Astrocyte of the cerebellum (primary cell): Measurements from ENCODE around the gene SULT1A1.
"Not testable (repeated sequence)": the region's sequence is repeated elsewhere in the genome, so short reads cannot be mapped to it uniquely, and the experiment has no call there.

Experiments used
- DNase-seq: peaks from one replicate; pipeline ENCODE4 v3.0.0-alpha.2; 2011; ENCODE audit warnings: low read depth
- H3K4me3 ChIP-seq: 2 replicates; pipeline ENCODE4 v1.5.1; 2011; ENCODE audit warnings: mild to moderate bottlenecking, low read depth, low read length, moderate library complexity
- in situ Hi-C: cut with HindIII; loops from 2 replicates; pipeline ENCODE4 v1.10.0; 2017; ENCODE audit warnings: low sequenced_read_pairs
- TF ChIP-seq, protein P1 (sequence below): IDR thresholded peaks from 2 replicates; pipeline ENCODE4 v1.5.1; 2012; ENCODE audit warnings: low read length, low read depth, moderate library complexity, mild to moderate bottlenecking; ENCODE audit errors: missing control alignments

Gene SULT1A1

DNA sequence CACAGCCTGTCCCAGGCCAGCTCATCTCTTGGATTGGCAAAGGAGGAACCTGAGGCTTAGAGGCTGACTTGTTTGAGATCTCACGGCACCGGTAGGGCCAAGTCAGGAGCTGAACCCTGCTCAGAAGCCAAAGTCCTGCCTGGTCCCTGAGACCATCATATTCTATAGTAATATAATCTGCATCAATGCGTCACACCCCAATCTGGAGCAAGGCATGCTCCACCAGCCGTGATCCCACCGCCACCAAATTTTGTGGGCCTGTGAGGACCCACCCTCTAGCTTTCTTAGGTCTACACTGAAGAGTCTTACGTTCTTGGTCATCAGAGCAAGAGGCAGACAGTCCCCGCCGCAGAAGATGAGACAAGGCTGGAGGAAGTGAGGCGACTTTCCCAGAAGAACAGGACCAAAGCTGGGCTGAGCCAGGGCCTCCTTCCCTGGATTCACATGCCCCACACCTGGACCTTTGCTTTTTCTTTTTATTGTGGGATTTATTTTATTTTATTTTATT, 2.7 kb downstream of the SULT1A1 start:
- in situ Hi-C loops, result no loop called here
- H3K4me3 ChIP-seq, result no peak overlapping the region
- no peak for DNase-seq
- TF ChIP-seq, protein P1, sequence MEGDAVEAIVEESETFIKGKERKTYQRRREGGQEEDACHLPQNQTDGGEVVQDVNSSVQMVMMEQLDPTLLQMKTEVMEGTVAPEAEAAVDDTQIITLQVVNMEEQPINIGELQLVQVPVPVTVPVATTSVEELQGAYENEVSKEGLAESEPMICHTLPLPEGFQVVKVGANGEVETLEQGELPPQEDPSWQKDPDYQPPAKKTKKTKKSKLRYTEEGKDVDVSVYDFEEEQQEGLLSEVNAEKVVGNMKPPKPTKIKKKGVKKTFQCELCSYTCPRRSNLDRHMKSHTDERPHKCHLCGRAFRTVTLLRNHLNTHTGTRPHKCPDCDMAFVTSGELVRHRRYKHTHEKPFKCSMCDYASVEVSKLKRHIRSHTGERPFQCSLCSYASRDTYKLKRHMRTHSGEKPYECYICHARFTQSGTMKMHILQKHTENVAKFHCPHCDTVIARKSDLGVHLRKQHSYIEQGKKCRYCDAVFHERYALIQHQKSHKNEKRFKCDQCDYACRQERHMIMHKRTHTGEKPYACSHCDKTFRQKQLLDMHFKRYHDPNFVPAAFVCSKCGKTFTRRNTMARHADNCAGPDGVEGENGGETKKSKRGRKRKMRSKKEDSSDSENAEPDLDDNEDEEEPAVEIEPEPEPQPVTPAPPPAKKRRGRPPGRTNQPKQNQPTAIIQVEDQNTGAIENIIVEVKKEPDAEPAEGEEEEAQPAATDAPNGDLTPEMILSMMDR, result no peak

DNA sequence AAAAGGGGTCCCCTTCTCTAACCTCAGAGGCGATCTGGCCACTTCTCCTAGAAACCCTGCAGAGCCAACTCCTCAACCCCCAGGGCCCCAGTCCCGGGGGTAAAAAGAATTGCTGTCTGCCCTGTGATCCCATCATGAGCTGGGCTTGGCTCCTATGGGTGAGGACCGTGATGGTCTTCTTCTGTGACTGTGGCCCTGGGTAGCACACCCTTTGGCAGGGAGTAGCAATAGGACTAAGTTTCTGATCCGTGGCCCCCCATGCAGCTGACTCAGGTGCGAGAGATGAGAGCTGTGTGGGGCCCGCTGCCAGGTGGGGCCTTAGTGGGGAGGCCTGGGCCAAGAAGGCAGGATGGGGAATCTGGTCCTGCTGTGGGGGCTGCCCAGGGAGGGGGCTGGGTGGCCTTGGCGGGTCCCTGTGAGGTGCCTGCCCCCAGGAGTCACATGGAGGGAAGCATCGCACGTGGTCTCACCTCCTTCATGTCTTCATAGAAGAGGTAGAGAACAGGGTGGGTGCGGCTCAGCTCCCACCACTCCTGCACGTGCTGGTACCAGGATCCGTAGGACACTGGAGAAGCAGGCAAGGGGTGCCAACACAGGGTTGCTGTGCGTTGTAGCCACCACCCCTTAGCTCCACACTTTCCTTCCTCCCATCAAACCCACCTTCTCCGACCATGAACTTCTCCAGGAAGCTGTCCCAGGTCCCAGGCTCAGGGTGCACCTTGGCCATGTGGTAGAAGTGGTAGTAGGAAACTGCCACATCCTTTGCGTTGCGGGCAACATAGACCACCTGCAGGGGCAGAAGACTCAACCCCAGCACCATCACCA, 3.3 kb downstream of the SULT1A1 start:
- no peak for DNase-seq
- in situ Hi-C loops, result no loop called here
- TF ChIP-seq, protein P1, result no peak
- no peak overlapping the region for H3K4me3 ChIP-seq

DNA sequence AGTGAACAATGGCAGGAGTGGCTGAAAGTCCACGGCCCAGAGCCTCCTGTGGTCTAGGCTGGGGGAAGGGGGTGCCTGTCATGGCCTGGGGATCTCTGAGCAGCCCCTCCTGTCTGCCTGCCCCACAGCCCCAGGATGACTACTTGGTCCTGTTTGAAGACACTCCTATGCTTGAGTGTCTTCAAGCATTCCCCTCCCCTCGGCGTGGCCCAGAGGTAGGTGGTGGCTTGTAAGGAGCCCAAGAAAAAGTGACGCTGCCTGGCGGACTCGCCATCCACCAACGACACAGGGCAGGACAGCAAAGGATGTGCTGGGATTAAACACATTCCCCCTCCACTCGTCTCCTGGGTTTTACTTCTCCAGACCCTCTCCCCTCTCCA, 5.7 kb downstream of the SULT1A1 start:
- TF ChIP-seq, protein P1, result no peak
- in situ Hi-C loops, result no loop called here
- no peak overlapping the region for H3K4me3 ChIP-seq
- no peak for DNase-seq

DNA sequence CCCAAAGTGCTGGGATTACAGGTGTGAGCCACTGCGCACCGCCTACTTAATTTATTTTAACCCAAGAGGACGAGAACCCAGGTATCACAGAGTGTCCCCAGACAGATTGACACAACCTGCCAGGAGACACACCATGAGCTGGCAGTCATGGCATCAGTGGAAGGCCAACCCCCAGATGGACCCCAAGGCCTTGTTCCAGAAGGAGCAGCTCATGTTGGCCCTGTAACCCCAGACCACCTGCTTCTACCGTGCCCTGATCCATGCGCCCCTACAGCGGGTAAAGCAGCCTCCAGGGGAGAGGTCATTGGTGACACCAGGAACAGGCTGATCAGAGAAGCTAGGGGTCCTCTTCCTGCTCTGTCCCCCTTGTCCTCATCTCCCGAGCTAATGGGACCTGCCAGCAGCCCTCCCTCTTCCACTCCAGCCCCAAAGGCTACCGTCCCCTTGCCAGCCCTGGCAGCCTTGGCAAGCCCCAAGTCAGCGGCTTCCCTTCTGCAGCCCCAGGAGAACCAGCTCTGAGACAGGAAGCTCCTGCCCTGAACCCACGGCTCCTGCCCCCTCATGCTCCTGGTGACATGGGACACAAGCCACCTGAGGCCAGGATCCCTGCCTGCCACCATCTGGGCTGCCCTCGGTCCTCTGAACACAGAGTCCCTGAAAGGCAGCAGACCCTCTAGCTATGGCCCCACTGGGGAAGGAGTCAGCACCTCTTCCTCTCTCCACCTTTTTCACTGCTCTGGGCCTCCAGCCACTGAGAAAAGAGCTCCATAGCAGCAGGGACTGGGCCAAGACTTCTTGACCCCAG, 6.3 kb downstream of the SULT1A1 start:
- in situ Hi-C loops, result no loop called here
- no peak overlapping the region for H3K4me3 ChIP-seq
- DNase-seq, result no peak
- TF ChIP-seq, protein P1, result no peak

DNA sequence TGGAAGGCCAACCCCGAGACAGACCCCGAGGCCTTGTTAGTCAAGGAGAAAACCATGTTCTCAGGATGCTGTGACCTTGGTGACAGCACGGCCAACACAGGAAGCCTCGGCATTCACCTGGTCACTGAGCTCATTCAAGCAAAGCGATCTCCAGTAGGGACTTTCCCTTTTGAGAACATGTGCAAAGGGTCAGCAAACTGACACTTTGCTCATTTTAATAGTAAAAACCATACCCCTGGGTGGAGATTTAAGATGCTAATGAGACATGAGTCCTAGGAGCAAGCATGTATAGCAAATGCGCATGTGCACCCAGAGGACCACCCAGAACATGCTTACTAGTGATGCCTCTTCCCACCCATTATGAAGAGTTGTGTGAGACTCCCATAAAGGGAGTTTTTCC, 7.3 kb downstream of the SULT1A1 start:
- H3K4me3 ChIP-seq, result no peak overlapping the region
- TF ChIP-seq, protein P1, result no peak
- no peak for DNase-seq
- in situ Hi-C loops, result no loop called here

DNA sequence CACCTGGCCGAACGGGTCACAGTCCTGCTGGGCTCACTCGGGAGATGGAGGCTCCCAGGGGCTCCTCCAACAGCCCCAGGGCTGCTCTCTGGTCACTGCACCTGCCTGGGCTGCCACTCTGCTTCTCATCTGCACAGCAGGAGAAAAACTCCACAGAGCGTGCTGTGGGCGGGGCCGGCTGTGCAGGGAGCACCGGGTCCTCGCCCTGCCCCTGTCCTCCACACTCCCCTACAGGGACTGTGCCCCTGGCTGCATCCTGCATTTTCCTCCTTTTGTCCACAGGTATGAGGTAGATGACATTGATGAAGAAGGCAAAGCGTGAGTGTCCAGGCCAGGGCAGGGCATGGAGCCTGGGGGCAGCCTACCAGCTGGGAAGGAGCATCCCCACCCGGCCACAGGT, 7.8 kb downstream of the SULT1A1 start:
- H3K4me3 ChIP-seq, DNase-seq, in situ Hi-C loops: not testable (repeated sequence)

DNA sequence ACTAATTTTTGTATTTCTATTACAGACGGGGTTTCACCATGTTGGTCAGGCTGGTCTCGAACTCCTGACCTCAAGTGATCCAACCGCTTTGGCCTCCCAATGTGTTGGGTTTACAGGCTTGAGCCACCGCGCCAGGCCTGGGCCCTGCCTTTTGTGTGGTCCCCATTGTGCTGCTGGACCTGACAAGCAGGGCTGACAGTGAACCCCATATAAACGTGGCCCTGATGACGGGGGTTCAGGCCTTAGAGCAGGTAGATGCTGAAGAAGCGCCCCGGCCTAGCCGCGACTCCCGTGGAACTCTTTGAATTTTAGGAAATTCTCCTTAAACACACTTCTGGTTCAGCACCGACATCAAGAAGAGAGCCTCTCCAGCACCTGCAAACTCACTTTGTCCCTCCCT, 8.3 kb downstream of the SULT1A1 start:
- DNase-seq, H3K4me3 ChIP-seq, in situ Hi-C loops: not testable (repeated sequence)

DNA sequence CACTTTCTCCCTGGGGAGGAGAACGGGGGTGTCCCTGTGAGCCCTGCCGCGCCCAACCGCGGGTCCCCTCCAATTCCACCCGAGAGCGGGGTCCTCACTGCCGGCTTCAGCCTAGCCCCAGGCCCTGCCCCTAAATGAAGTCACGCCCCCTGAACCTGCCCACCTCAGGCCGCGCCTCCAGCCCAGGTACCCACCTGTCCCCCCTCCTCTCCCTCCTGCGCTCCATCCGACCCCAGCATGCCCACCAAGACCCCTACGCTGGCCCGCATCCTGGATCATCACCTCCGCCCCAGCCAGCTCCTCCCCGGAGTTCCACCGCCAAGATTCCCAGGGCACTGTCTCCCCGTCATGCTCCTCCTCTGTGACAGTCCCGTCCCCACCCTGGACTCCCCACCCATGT, 8.9 kb downstream of the SULT1A1 start:
- H3K4me3 ChIP-seq, DNase-seq, in situ Hi-C loops: not testable (repeated sequence)

DNA sequence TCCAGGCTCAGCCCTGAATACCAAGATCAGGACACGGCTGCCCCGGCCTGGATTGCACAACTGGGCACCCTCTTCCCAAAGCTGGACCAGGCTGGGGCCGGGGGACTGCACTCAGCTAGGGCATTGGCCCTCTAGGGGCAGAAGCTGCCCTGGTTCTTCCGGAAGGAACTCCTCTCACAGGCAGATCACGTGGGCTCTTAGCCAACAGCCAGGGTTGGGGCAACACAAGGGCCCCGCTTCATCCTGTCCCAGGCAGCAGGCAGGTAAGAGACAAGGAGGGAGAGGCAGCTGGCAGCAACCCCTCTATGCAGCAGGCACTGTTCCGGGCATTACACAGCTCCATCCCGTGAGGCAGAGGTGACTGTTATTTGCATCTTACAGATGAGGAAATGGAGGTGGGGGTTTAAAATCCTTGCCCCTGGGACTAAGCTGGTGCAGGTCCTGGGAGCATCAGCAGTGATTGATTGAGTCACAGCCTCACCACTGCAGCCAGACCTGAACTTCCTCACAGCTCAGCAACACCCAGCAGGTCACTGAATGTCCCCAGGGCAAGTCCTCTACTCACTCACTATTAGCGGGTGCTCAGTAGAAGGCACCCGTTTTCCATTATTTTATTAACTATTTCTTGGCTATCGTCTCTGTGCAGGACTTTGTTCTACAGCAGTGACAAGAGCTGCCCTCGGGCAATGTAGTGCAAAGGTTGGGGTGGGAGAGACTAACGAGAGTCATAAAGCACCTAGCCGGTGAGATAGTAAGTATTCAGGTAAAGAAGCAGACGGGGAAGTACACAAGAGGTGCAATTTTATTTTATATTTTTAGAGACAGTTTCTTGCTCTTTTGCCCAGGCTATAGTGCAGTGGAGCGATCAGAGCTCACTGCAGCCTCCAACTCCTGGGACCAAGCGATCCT, 10.2 kb downstream of the SULT1A1 start:
- DNase-seq, in situ Hi-C loops: not testable (repeated sequence)

More for the DNA sequence above, 10.2 kb downstream of the SULT1A1 start:
- not testable (repeated sequence) for H3K4me3 ChIP-seq
